ENCODE data around the gene MEIOSIN.

MEIOSIN gene

DNA sequence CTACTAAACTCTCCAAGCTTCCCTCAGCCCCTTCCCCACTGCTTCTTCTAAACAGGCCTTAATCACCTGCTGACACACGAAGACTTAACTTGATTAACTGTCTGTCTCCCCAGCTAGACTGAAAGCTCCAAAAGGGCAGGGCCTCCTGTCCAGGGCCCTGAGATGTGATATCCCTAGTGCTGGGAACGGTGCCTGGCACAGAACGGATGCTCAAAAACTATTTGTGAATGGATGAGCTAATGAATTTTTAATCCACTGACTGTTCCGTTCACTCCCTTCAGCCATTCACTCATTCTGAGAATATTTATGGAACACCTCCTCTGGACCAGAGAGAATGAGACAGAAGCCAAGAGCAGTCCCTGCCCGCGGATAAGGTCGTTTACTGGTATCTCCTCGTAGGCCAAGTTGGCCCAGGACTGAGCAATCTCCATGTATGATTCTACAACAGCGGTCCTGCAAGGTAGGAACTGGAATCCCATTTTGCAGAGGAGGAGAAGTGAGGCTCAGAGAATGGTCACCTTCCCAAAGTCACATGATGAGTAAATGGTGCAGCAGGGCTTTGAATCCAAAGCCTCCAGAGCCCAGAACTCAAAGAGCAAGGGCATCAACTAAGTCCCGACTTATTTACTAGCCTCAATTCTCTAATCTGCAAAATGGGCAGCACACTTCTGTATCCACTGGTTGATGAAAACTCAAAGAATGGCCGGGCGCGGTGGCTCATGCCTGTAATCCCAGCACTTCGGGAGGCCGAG lies 56.0 kb downstream of the MEIOSIN start:
- Histone ChIP-seq H3K36me3 (ENCODE audit: control insufficient read depth in 2 of 2, insufficient read depth in 1 of 2, low read length in 2 of 2) (peaks cover 31 to 61% of the 10 kb centered on the region in 2 experiments), H3K9me3 (ENCODE audit: control insufficient read depth, insufficient read depth, low read depth, low read length) (no peaks in the 10 kb centered on the region)
- POLR2A ChIA-PET: interaction anchor here (0.6 to 1.9 kb wide), 4 partner anchors 18 to 135 kb away, joined by 3 to 11 read pairs (median 3); no protein-coding TSS in a partner anchor

DNA sequence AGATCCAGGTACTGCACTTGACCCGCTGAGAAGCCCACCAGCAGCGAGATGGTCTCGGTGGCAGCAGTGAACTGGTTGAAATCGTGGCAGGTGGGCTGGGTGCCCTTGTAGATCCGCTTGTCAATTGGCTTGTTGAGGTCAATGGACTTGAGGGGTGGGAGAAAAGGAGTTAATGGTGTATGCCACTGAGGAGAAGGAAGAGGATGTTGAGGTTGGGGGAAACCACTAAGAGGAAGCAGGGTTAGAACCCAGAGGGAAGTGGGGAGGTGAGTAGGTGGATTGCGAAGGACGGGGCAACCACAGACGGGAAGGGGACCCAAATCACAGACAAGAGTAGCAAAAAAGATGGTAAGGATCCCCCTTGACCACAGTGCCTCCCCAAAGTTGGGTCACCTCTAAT lies 57.7 kb downstream of the MEIOSIN start:
- Histone ChIP-seq H3K27ac (ENCODE audit: extremely low read depth, low read depth, low read length) (peak overlapping the region; percentile 96; the same call in 1 of the 2 replicates), H3K4me1 (ENCODE audit: control insufficient read depth, insufficient read depth, low read length) (peaks cover 13% of the 10 kb centered on the region), H3K36me3 (ENCODE audit: control insufficient read depth in 2 of 2, insufficient read depth in 1 of 2, low read length in 2 of 2) (peaks cover 31 to 46% of the 10 kb centered on the region in 2 experiments), H3K4me3 (ENCODE audit: low read depth, low read length) (peak overlapping the region; percentile 86), H3K9me3 (ENCODE audit: control insufficient read depth, insufficient read depth, low read depth, low read length) (no peaks in the 10 kb centered on the region)
- ChIA-PET CTCF (interaction anchor here (0.7 kb wide), 1 partner anchor 26 kb away, joined by 3 read pairs; no protein-coding TSS in a partner anchor), POLR2A (interaction anchor here (1.7 to 2.2 kb wide), 2 partner anchors 21 to 74 kb away, joined by 4 to 40 read pairs; partner anchors contain the start of gene SIX5)
- TF ChIP-seq ZNF248 (tag by site-specific recombination; IDR thresholded peaks at IDR 0.05) (no peak), ZNF112 (tag by site-specific recombination; IDR thresholded peaks at IDR 0.05) (no peak), GLI2 (tag by site-specific recombination; IDR thresholded peaks at IDR 0.05; ENCODE audit: borderline replicate concordance, low read depth) (no peak), SETDB1 (IDR thresholded peaks at IDR 0.05; ENCODE audit: insufficient read length, low read length) (no peak), ZNF664 (tag by site-specific recombination; IDR thresholded peaks at IDR 0.05) (no peak), PRDM1 (tag by site-specific recombination; IDR thresholded peaks at IDR 0.05) (no peak), ZNF366 (tag by site-specific recombination; conservative IDR thresholded peaks at IDR 0.05) (no peak), ZNF214 (tag by site-specific recombination; IDR thresholded peaks at IDR 0.05; ENCODE audit: borderline replicate concordance) (no peak), ZNF404 (tag by site-specific recombination; IDR thresholded peaks at IDR 0.05) (no peak), ZNF202 (tag by site-specific recombination; IDR thresholded peaks at IDR 0.05; ENCODE audit: borderline replicate concordance) (no peak), EGR2 (tag by site-specific recombination; IDR thresholded peaks at IDR 0.05; ENCODE audit: low read depth) (no peak), ZNF561 (tag by site-specific recombination; IDR thresholded peaks at IDR 0.05; ENCODE audit: borderline replicate concordance) (no peak), ZNF747 (tag by site-specific recombination; IDR thresholded peaks at IDR 0.05) (no peak), ZNF785 (tag by site-specific recombination; IDR thresholded peaks at IDR 0.05) (no peak), ZNF548 (tag by site-specific recombination; IDR thresholded peaks at IDR 0.05) (no peak)
- TF ChIP-seq, protein P1, sequence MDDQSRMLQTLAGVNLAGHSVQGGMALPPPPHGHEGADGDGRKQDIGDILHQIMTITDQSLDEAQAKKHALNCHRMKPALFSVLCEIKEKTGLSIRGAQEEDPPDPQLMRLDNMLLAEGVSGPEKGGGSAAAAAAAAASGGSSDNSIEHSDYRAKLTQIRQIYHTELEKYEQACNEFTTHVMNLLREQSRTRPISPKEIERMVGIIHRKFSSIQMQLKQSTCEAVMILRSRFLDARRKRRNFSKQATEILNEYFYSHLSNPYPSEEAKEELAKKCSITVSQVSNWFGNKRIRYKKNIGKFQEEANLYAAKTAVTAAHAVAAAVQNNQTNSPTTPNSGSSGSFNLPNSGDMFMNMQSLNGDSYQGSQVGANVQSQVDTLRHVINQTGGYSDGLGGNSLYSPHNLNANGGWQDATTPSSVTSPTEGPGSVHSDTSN (CRISPR knock-in tag; IDR thresholded peaks at IDR 0.05): no peak
- TF ChIP-seq, protein P2, sequence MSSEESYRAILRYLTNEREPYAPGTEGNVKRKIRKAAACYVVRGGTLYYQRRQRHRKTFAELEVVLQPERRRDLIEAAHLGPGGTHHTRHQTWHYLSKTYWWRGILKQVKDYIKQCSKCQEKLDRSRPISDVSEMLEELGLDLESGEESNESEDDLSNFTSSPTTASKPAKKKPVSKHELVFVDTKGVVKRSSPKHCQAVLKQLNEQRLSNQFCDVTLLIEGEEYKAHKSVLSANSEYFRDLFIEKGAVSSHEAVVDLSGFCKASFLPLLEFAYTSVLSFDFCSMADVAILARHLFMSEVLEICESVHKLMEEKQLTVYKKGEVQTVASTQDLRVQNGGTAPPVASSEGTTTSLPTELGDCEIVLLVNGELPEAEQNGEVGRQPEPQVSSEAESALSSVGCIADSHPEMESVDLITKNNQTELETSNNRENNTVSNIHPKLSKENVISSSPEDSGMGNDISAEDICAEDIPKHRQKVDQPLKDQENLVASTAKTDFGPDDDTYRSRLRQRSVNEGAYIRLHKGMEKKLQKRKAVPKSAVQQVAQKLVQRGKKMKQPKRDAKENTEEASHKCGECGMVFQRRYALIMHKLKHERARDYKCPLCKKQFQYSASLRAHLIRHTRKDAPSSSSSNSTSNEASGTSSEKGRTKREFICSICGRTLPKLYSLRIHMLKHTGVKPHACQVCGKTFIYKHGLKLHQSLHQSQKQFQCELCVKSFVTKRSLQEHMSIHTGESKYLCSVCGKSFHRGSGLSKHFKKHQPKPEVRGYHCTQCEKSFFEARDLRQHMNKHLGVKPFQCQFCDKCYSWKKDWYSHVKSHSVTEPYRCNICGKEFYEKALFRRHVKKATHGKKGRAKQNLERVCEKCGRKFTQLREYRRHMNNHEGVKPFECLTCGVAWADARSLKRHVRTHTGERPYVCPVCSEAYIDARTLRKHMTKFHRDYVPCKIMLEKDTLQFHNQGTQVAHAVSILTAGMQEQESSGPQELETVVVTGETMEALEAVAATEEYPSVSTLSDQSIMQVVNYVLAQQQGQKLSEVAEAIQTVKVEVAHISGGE (tag by site-specific recombination; conservative IDR thresholded peaks at IDR 0.05; ENCODE audit: low read depth): no peak

More for the DNA sequence above, 56.0 kb downstream of the MEIOSIN start:
- TF ChIP-seq, protein P3, sequence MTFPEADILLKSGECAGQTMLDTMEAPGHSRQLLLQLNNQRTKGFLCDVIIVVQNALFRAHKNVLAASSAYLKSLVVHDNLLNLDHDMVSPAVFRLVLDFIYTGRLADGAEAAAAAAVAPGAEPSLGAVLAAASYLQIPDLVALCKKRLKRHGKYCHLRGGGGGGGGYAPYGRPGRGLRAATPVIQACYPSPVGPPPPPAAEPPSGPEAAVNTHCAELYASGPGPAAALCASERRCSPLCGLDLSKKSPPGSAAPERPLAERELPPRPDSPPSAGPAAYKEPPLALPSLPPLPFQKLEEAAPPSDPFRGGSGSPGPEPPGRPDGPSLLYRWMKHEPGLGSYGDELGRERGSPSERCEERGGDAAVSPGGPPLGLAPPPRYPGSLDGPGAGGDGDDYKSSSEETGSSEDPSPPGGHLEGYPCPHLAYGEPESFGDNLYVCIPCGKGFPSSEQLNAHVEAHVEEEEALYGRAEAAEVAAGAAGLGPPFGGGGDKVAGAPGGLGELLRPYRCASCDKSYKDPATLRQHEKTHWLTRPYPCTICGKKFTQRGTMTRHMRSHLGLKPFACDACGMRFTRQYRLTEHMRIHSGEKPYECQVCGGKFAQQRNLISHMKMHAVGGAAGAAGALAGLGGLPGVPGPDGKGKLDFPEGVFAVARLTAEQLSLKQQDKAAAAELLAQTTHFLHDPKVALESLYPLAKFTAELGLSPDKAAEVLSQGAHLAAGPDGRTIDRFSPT (tag by site-specific recombination; IDR thresholded peaks at IDR 0.05): no peak
- TF ChIP-seq ZNF391 (tag by site-specific recombination; IDR thresholded peaks at IDR 0.05; ENCODE audit: borderline replicate concordance, low read depth) (no peak), ZNF768 (tag by site-specific recombination; IDR thresholded peaks at IDR 0.05) (no peak), GFI1B (tag by site-specific recombination; IDR thresholded peaks at IDR 0.05) (no peak)
- CTCF ChIA-PET: interaction anchor here (0.8 to 2.5 kb wide), 4 partner anchors 10 to 29 kb away, joined by 3 to 11 read pairs (median 8); no protein-coding TSS in a partner anchor
- Histone ChIP-seq H3K4me3 (ENCODE audit: low read depth, low read length) (no peak overlapping the region), H3K27ac (ENCODE audit: extremely low read depth, low read depth, low read length) (no peak overlapping the region), H3K4me1 (ENCODE audit: control insufficient read depth, insufficient read depth, low read length) (peaks cover 13% of the 10 kb centered on the region)
